ENCODE results near the gene SORCS3. TPM values are rescaled to one million over a fixed set of nuclear protein-coding genes. Genes with fewer than 3 reads are reported as not detected.

Gene SORCS3
- total and polyA plus RNA-seq, 4 donors = 0.29 TPM; not detected in 3

- WGBS, 2 donors = 63 to 71% methylated on average over 3 of the region's 3 CpGs
- Histone ChIP-seq H3K36me3 (ENCODE audit: control insufficient read depth in 1 of 2, insufficient read depth in 2 of 2, low read length in 1 of 2) (no peaks in the 10 kb centered on the region), H3K27me3 (ENCODE audit: control insufficient read depth in 1 of 2, insufficient read depth in 2 of 2, low read length in 1 of 2) (no peaks in the 10 kb centered on the region), H3K4me3 (ENCODE audit: low read length in 2 of 2) (no peak overlapping the region), H3K4me1 (ENCODE audit: control insufficient read depth in 1 of 2, insufficient read depth in 2 of 2, low read length in 2 of 2) (no peaks in the 10 kb centered on the region), H3K9me3 (ENCODE audit: control insufficient read depth, low read length) (peaks cover 3% of the 10 kb centered on the region), H3K27ac (ENCODE audit: low read depth in 1 of 2, low read length in 2 of 2) (no peak overlapping the region)
- ATAC-seq (ENCODE audit: low FRiP score) = no peak
- intact Hi-C loops (cut with DNase I) = no loop called here
- no peak for DNase-seq
These were observed 480.7 kb downstream of the SORCS3 start for GRCh38 chr10:105121743-105122142.

DNA sequence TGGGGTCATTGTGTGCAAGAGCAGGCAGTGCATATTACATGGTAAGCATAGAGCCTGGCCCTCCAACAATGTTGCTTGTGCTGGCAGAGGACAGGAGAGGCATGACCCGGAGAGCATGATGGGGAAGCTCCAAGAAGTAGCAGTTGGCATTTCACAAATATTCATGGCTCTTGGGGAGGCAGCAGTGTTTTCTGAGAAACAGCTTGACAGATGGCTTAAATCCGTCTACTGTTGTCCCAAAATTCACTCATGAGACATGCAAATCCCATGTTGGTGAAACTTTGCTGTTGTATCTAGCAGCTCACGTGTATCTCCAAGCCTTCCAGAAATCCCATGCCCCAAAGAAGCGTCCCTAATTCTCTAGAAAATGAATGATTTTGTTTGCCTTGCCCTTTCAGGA lies 487.0 kb downstream of the SORCS3 start:
- Histone ChIP-seq H3K4me3 (ENCODE audit: low read length in 2 of 2) (no peak overlapping the region), H3K4me1 (ENCODE audit: control insufficient read depth in 1 of 2, insufficient read depth in 2 of 2, low read length in 2 of 2) (no peaks in the 10 kb centered on the region), H3K27me3 (ENCODE audit: control insufficient read depth in 1 of 2, insufficient read depth in 2 of 2, low read length in 1 of 2) (peaks cover 0 to 2% of the 10 kb centered on the region in 2 donors), H3K27ac (ENCODE audit: low read depth in 1 of 2, low read length in 2 of 2) (no peak overlapping the region), H3K9me3 (ENCODE audit: control insufficient read depth, low read length) (peaks cover 3% of the 10 kb centered on the region), H3K36me3 (ENCODE audit: control insufficient read depth in 1 of 2, insufficient read depth in 2 of 2, low read length in 1 of 2) (no peaks in the 10 kb centered on the region)
- DNase-seq (no peak), ATAC-seq (ENCODE audit: low FRiP score) (no peak)
- intact Hi-C loops (cut with DNase I) = no loop called here
- WGBS, 2 donors = 71% methylated on average over 4 of the region's 4 CpGs

DNA sequence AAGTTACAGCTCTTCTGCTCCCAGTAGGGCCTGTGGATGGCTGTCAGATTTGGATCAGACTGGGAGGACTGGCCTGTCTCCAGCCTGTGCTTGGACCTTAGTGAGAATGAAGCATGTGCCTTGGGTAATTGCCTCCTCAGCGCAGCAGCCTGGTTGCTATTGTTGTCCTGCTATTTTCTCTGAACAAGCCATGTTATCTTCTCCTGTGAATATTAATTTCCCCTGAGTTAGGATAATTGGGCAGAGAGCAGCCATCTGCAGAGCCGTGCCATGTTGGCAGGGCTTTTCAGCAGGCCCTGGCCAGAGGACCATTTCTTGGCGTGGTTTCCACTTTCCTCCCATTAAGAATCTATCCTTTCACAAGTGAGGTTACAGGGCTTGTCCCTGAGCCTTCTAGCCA lies 497.3 kb downstream of the SORCS3 start:
- Histone ChIP-seq H3K4me1 (ENCODE audit: control insufficient read depth in 1 of 2, insufficient read depth in 2 of 2, low read length in 2 of 2) (no peaks in the 10 kb centered on the region), H3K9me3 (ENCODE audit: control insufficient read depth, low read length) (no peaks in the 10 kb centered on the region), H3K36me3 (ENCODE audit: control insufficient read depth in 1 of 2, insufficient read depth in 2 of 2, low read length in 1 of 2) (no peaks in the 10 kb centered on the region), H3K27ac (ENCODE audit: low read depth in 1 of 2, low read length in 2 of 2) (no peak overlapping the region), H3K27me3 (ENCODE audit: control insufficient read depth in 1 of 2, insufficient read depth in 2 of 2, low read length in 1 of 2) (peaks cover 0 to 2% of the 10 kb centered on the region in 2 donors), H3K4me3 (ENCODE audit: low read length in 2 of 2) (no peak overlapping the region)
- DNase-seq = no peak
- ATAC-seq (ENCODE audit: low FRiP score) = no peak
- intact Hi-C loops (cut with DNase I) = no loop called here
- WGBS, 2 donors = 73% methylated on average over 3 of the region's 3 CpGs

DNA sequence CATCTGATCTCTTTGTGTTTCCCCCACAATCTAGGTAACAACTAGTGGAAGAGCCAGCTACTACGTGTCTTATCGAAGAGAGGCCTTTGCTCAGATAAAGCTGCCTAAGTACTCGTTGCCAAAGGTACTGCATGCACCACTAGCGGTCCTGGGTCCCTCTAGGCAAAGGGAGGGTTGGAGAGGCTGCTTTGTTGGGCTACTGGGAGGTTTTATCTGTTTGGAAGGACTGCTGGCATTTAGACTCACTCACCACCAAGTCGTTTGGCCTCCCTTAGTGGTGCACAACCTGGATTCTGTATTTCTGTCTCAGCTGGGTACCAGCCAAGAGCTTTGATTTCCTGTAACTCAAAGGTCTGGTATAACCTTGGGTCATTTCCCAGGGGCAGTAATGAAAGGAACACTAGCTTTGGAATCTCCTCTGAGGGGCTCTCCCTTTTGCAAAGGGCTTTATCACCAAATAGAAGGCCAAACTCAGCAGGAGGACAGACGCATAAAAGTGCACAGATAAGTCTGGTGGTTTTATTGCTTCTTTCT lies 498.3 kb downstream of the SORCS3 start:
- ATAC-seq (ENCODE audit: low FRiP score) (no peak), DNase-seq (no peak)
- no peak overlapping the region for H3K27ac ChIP-seq (ENCODE audit: low read depth in 1 of 2, low read length in 2 of 2)
- no peak overlapping the region for H3K4me3 ChIP-seq (ENCODE audit: low read length in 2 of 2)
- 64 to 76% methylated on average over 6 of the region's 6 CpGs for WGBS, 2 donors
- H3K4me1 ChIP-seq (ENCODE audit: control insufficient read depth in 1 of 2, insufficient read depth in 2 of 2, low read length in 2 of 2) = no peaks in the 10 kb centered on the region
- peaks cover 0 to 2% of the 10 kb centered on the region in 2 donors for H3K27me3 ChIP-seq (ENCODE audit: control insufficient read depth in 1 of 2, insufficient read depth in 2 of 2, low read length in 1 of 2)
- H3K9me3 ChIP-seq (ENCODE audit: control insufficient read depth, low read length) = no peaks in the 10 kb centered on the region
- intact Hi-C loops (cut with DNase I) = no loop called here
- no peaks in the 10 kb centered on the region for H3K36me3 ChIP-seq (ENCODE audit: control insufficient read depth in 1 of 2, insufficient read depth in 2 of 2, low read length in 1 of 2)

- WGBS, 2 donors = 86 to 89% methylated on average over 3 of the region's 3 CpGs
- H3K4me1 ChIP-seq (ENCODE audit: control insufficient read depth in 1 of 2, insufficient read depth in 2 of 2, low read length in 2 of 2) = no peaks in the 10 kb centered on the region
- ATAC-seq (ENCODE audit: low FRiP score) = no peak
- no peaks in the 10 kb centered on the region for H3K36me3 ChIP-seq (ENCODE audit: control insufficient read depth in 1 of 2, insufficient read depth in 2 of 2, low read length in 1 of 2)
- no peak for DNase-seq
- H3K9me3 ChIP-seq (ENCODE audit: control insufficient read depth, low read length) = no peaks in the 10 kb centered on the region
- H3K4me3 ChIP-seq (ENCODE audit: low read length in 2 of 2) = no peak overlapping the region
- H3K27me3 ChIP-seq (ENCODE audit: control insufficient read depth in 1 of 2, insufficient read depth in 2 of 2, low read length in 1 of 2) = no peaks in the 10 kb centered on the region
- intact Hi-C loops (cut with DNase I) = no loop called here
- no peak overlapping the region for H3K27ac ChIP-seq (ENCODE audit: low read depth in 1 of 2, low read length in 2 of 2)
These were observed 499.5 kb downstream of the SORCS3 start for GRCh38 chr10:105140600-105140999.

DNA sequence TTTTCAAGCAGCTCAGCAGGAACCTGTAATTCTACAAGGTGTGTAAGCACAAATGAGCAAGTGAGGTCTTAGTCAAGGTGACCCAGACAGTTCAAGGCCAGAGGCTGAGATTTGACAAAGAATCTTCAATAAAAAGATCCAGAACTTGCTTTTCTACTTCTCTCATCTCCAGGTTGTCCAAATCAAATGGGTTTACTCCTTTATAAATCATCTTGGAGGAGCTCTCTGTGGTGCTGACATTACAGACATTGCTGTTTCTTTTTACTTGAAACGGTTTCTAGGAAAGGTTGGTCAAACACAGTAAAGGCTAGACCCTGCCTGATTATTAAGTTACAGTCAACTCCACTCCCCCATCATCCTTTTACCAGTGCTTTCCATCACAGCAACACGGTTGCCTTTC lies 504.6 kb downstream of the SORCS3 start:
- intact Hi-C loops (cut with DNase I) = no loop called here

DNA sequence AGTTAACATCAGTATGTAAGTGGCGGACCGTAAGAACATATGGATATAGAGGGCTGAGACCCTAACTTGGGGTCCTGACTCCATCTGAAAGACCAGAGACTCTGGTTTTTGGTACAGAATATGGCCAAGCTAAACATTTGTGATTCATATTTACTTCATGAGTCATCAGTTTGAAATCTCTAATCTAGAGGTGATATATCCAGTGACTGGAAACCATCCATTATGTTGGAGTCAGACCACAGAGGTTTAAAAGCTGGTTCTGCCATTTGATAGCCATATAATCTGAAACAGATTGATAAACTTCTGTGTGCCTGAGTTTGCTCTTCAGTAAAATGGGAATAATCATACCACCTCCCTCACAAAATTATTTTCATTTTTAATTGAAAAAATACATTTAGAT lies 505.3 kb downstream of the SORCS3 start:
- Histone ChIP-seq H3K36me3 (ENCODE audit: control insufficient read depth in 1 of 2, insufficient read depth in 2 of 2, low read length in 1 of 2) (no peaks in the 10 kb centered on the region), H3K27ac (ENCODE audit: low read depth in 1 of 2, low read length in 2 of 2) (no peak overlapping the region), H3K9me3 (ENCODE audit: control insufficient read depth, low read length) (peaks cover 2% of the 10 kb centered on the region), H3K27me3 (ENCODE audit: control insufficient read depth in 1 of 2, insufficient read depth in 2 of 2, low read length in 1 of 2) (no peaks in the 10 kb centered on the region), H3K4me3 (ENCODE audit: low read length in 2 of 2) (no peak overlapping the region), H3K4me1 (ENCODE audit: control insufficient read depth in 1 of 2, insufficient read depth in 2 of 2, low read length in 2 of 2) (no peaks in the 10 kb centered on the region)
- WGBS, 2 donors = 63 to 77% methylated on average over 2 of the region's 2 CpGs
- no peak for ATAC-seq (ENCODE audit: low FRiP score)
- no peak for DNase-seq
- intact Hi-C loops (cut with DNase I) = no loop called here

More for the DNA sequence above, 504.6 kb downstream of the SORCS3 start:
- Histone ChIP-seq H3K4me3 (ENCODE audit: low read length in 2 of 2) (no peak overlapping the region), H3K9me3 (ENCODE audit: control insufficient read depth, low read length) (peaks cover 2% of the 10 kb centered on the region), H3K4me1 (ENCODE audit: control insufficient read depth in 1 of 2, insufficient read depth in 2 of 2, low read length in 2 of 2) (no peaks in the 10 kb centered on the region), H3K36me3 (ENCODE audit: control insufficient read depth in 1 of 2, insufficient read depth in 2 of 2, low read length in 1 of 2) (no peaks in the 10 kb centered on the region), H3K27me3 (ENCODE audit: control insufficient read depth in 1 of 2, insufficient read depth in 2 of 2, low read length in 1 of 2) (no peaks in the 10 kb centered on the region), H3K27ac (ENCODE audit: low read depth in 1 of 2, low read length in 2 of 2) (no peak overlapping the region)
- 18 to 25% methylated on average over 2 of the region's 2 CpGs for WGBS, 2 donors
- ATAC-seq (ENCODE audit: low FRiP score) = no peak
- DNase-seq = no peak

DNA sequence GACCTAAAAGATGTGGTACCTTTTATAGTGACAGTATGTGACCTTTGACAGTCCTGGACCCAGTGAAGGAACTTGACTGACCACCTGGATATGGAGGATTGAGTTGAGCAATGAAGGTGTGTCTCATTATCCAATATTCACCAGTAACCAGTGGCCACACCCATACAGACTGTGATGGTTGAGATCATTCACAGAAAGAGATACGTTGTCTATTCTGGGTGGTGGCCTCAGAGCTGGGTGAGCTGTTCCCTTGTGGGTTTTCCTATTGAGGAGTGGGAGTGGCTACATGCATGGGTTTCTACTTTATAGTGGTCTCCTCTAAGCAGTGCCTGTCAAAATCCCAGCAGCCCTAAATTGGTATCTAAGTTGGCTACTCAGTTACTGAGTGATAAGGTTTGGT lies 507.4 kb downstream of the SORCS3 start:
- peaks cover 2% of the 10 kb centered on the region for H3K9me3 ChIP-seq (ENCODE audit: control insufficient read depth, low read length)
- no peak overlapping the region for H3K4me3 ChIP-seq (ENCODE audit: low read length in 2 of 2)
- no peaks in the 10 kb centered on the region for H3K36me3 ChIP-seq (ENCODE audit: control insufficient read depth in 1 of 2, insufficient read depth in 2 of 2, low read length in 1 of 2)
- no peak overlapping the region for H3K27ac ChIP-seq (ENCODE audit: low read depth in 1 of 2, low read length in 2 of 2)
- ATAC-seq (ENCODE audit: low FRiP score) = no peak
- DNase-seq = no peak
- 0 to 77% methylated on average over 1 of the region's 1 CpG for WGBS, 2 donors
- intact Hi-C loops (cut with DNase I) = no loop called here
- no peaks in the 10 kb centered on the region for H3K27me3 ChIP-seq (ENCODE audit: control insufficient read depth in 1 of 2, insufficient read depth in 2 of 2, low read length in 1 of 2)
- H3K4me1 ChIP-seq (ENCODE audit: control insufficient read depth in 1 of 2, insufficient read depth in 2 of 2, low read length in 2 of 2) = no peaks in the 10 kb centered on the region

GRCh38 chr10:105148921-105149320 lies 507.8 kb downstream of the SORCS3 start:
- 17 to 38% methylated on average over 2 of the region's 2 CpGs for WGBS, 2 donors
- Histone ChIP-seq H3K27me3 (ENCODE audit: control insufficient read depth in 1 of 2, insufficient read depth in 2 of 2, low read length in 1 of 2) (no peaks in the 10 kb centered on the region), H3K36me3 (ENCODE audit: control insufficient read depth in 1 of 2, insufficient read depth in 2 of 2, low read length in 1 of 2) (no peaks in the 10 kb centered on the region), H3K4me3 (ENCODE audit: low read length in 2 of 2) (no peak overlapping the region), H3K9me3 (ENCODE audit: control insufficient read depth, low read length) (peaks cover 2% of the 10 kb centered on the region), H3K4me1 (ENCODE audit: control insufficient read depth in 1 of 2, insufficient read depth in 2 of 2, low read length in 2 of 2) (no peaks in the 10 kb centered on the region), H3K27ac (ENCODE audit: low read depth in 1 of 2, low read length in 2 of 2) (no peak overlapping the region)
- ATAC-seq (ENCODE audit: low FRiP score) = no peak
- intact Hi-C loops (cut with DNase I) = no loop called here
- DNase-seq = no peak

Data from aorta (tissue), 5 donors.